Measurements from ENCODE around the gene CRYGC. TPM values are rescaled to one million over a fixed set of nuclear protein-coding genes. Genes with fewer than 3 reads are reported as not detected.

Gene CRYGC
- total and polyA plus RNA-seq, 2 donors (not counting 3 experiments of a cell fraction or from before 2014, with no cell fraction given) = not detected

- BruUV-seq (replicated peaks) = no TSS peak
- FAIRE-seq (no peak), DNase-seq (ENCODE audit: low read depth, low spot score) (no peak)
- dilution Hi-C loops (cut with MboI; ENCODE audit: extremely low pct_ligation_motif_present, low sequenced_read_pairs) = no loop called here
- intact Hi-C loops (cut with micrococcal nuclease) = no loop called here
- peaks cover 1 to 4% of the 10 kb centered on the region in 2 experiments for H3K27me3 ChIP-seq (ENCODE audit: control insufficient read depth in 2 of 2, insufficient read depth in 2 of 2, low read length in 2 of 2)
- no peak overlapping the region for H3K27ac ChIP-seq (ENCODE audit: insufficient read depth, low read depth, low read length)
- H3K79me2 ChIP-seq (ENCODE audit: control insufficient read depth, insufficient read depth, low read length) = no peaks in the 10 kb centered on the region
- no peak overlapping the region for H2AFZ ChIP-seq (ENCODE audit: low read depth, low read length)
- TF ChIP-seq JUN (IDR thresholded peaks at IDR 0.05; ENCODE audit: borderline replicate concordance, insufficient read depth, insufficient read length, low read depth) (no peak), FOS (IDR thresholded peaks at IDR 0.05; ENCODE audit: borderline replicate concordance, insufficient read depth, low read length) (no peak)
- TF ChIP-seq, protein P1, sequence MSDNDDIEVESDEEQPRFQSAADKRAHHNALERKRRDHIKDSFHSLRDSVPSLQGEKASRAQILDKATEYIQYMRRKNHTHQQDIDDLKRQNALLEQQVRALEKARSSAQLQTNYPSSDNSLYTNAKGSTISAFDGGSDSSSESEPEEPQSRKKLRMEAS (IDR thresholded peaks at IDR 0.05; ENCODE audit: insufficient read depth, insufficient read length) = no peak
- TF ChIP-seq, protein P2, sequence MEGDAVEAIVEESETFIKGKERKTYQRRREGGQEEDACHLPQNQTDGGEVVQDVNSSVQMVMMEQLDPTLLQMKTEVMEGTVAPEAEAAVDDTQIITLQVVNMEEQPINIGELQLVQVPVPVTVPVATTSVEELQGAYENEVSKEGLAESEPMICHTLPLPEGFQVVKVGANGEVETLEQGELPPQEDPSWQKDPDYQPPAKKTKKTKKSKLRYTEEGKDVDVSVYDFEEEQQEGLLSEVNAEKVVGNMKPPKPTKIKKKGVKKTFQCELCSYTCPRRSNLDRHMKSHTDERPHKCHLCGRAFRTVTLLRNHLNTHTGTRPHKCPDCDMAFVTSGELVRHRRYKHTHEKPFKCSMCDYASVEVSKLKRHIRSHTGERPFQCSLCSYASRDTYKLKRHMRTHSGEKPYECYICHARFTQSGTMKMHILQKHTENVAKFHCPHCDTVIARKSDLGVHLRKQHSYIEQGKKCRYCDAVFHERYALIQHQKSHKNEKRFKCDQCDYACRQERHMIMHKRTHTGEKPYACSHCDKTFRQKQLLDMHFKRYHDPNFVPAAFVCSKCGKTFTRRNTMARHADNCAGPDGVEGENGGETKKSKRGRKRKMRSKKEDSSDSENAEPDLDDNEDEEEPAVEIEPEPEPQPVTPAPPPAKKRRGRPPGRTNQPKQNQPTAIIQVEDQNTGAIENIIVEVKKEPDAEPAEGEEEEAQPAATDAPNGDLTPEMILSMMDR (IDR thresholded peaks at IDR 0.05; ENCODE audit: extremely low read depth in 1 of 2, insufficient read depth in 1 of 2, low read depth in 1 of 2, low read length in 2 of 2) = no peak
- H3K4me3 ChIP-seq (replicated peaks in 1 of 3; ENCODE audit: insufficient read depth in 1 of 3, low read depth in 1 of 3, low read length in 3 of 3) = no peak overlapping the region
- H3K9ac ChIP-seq (replicated peaks; ENCODE audit: extremely low read depth, insufficient read depth, low read length) = no peak overlapping the region
- H3K4me2 ChIP-seq (ENCODE audit: insufficient read depth, low read length) = no peak overlapping the region
- no peaks in the 10 kb centered on the region for H3K4me1 ChIP-seq (ENCODE audit: control insufficient read depth, extremely low read depth, insufficient read depth, low read length)
- no peaks in the 10 kb centered on the region for H3K9me1 ChIP-seq (replicated peaks; ENCODE audit: control insufficient read depth, extremely low read depth, insufficient read depth, low read length)
- no peaks in the 10 kb centered on the region for H4K20me1 ChIP-seq (replicated peaks; ENCODE audit: control insufficient read depth, extremely low read depth, insufficient read depth, low read length)
- H3K9me3 ChIP-seq (replicated peaks; ENCODE audit: control insufficient read depth, insufficient read depth, low read length) = no peaks in the 10 kb centered on the region
- no peaks in the 10 kb centered on the region for H3K36me3 ChIP-seq (ENCODE audit: control insufficient read depth in 2 of 2, extremely low read depth in 1 of 2, insufficient read depth in 2 of 2, low read length in 2 of 2)
- POLR2A ChIA-PET = no interaction called here
- CTCF ChIA-PET = no interaction called here
Measured at GRCh38 chr2:208083807-208084206, 45.8 kb downstream of the CRYGC start.

Other genes with a start within 250 kb of the CRYGC start
- gene PLEKHM3, start 104.3 kb downstream of the CRYGC start, total RNA-seq = 8.5 and 9.1 TPM in 2 replicates
- gene PLEKHM3, start 104.3 kb downstream of the CRYGC start, polyA plus RNA-seq = 2.8 and 3.1 TPM in 2 replicates
- gene CRYGD, start 5.3 kb downstream of the CRYGC start, total RNA-seq = not detected in 2 replicates
- not detected in 2 replicates for gene CRYGD, start 5.3 kb downstream of the CRYGC start, polyA plus RNA-seq
- gene CRYGB, start 16.3 kb upstream of the CRYGC start, total RNA-seq = not detected in 2 replicates
- not detected in 2 replicates for gene CRYGB, start 16.3 kb upstream of the CRYGC start, polyA plus RNA-seq
- gene CRYGA, start 33.8 kb upstream of the CRYGC start, total RNA-seq = not detected in 2 replicates
- gene CRYGA, start 33.8 kb upstream of the CRYGC start, polyA plus RNA-seq = not detected in 2 replicates
- not detected in 2 replicates for gene C2orf80, start 60.2 kb upstream of the CRYGC start, total RNA-seq
- not detected in 2 replicates for gene C2orf80, start 60.2 kb upstream of the CRYGC start, polyA plus RNA-seq
- gene IDH1, start 125.2 kb upstream of the CRYGC start, total RNA-seq = 107 and 124 TPM in 2 replicates
- gene IDH1, start 125.2 kb upstream of the CRYGC start, polyA plus RNA-seq = 47.1 and 63.1 TPM in 2 replicates
- 28.2 and 28.5 TPM in 2 replicates for gene PIKFYVE, start 136.4 kb upstream of the CRYGC start, total RNA-seq
- gene PIKFYVE, start 136.4 kb upstream of the CRYGC start, polyA plus RNA-seq = 7.2 and 9.0 TPM in 2 replicates